Endodermal cell (in vitro differentiated cells): ENCODE results near the gene CDK5RAP2. TPM values are rescaled to one million over a fixed set of nuclear protein-coding genes. Genes with fewer than 3 reads are reported as not detected.

ENCODE experiments used
- DNase-seq: peaks from one replicate; pipeline ENCODE4 v3.0.0-alpha.2; 2017
- H3K27ac ChIP-seq: 2 replicates; pipeline ENCODE4 v1.5.1; 2013; ENCODE audit warnings: mild to moderate bottlenecking, low read depth, low read length, moderate library complexity
- H3K27me3 ChIP-seq: 2 replicates; pipeline ENCODE4 v1.6.1; 2013; ENCODE audit warnings: mild to moderate bottlenecking, low read length, moderate library complexity; ENCODE audit not compliant: insufficient read depth, control insufficient read depth, poor library complexity, severe bottlenecking
- H3K36me3 ChIP-seq: 2 replicates; pipeline ENCODE4 v1.7.0; 2013; ENCODE audit warnings: mild to moderate bottlenecking, low read length, moderate library complexity; ENCODE audit not compliant: control insufficient read depth, insufficient read depth
- H3K4me1 ChIP-seq: one replicate; pipeline ENCODE4 v1.7.0; 2013; ENCODE audit warnings: low read length; ENCODE audit not compliant: control insufficient read depth, insufficient read depth
- H3K4me3 ChIP-seq: 2 replicates; pipeline ENCODE4 v1.5.1; 2013; ENCODE audit warnings: mild to moderate bottlenecking, low read length, moderate library complexity
- H3K9ac ChIP-seq: 2 replicates; pipeline ENCODE4 v1.6.1; 2013; ENCODE audit warnings: mild to moderate bottlenecking, low read length, moderate library complexity; ENCODE audit not compliant: poor library complexity, severe bottlenecking; ENCODE audit errors: extremely low read depth
- H3K9me3 ChIP-seq: 2 replicates; pipeline ENCODE4 v1.6.1; 2013; ENCODE audit warnings: mild to moderate bottlenecking, low read length, moderate library complexity; ENCODE audit not compliant: control insufficient read depth
- H3K27ac Mint-ChIP-seq: 2 replicates; pipeline ENCODE4 v1.8.0; 2020; ENCODE audit warnings: mixed read lengths
- H3K27me3 Mint-ChIP-seq: 2 replicates; pipeline ENCODE4 v1.8.0; 2021; ENCODE audit warnings: mild to moderate bottlenecking, mixed read lengths; ENCODE audit not compliant: insufficient read depth
- H3K36me3 Mint-ChIP-seq: 2 replicates; pipeline ENCODE4 v1.8.0; 2020; ENCODE audit warnings: low read depth, mixed read lengths
- H3K4me1 Mint-ChIP-seq: 2 replicates; pipeline ENCODE4 v1.8.0; 2020; ENCODE audit warnings: mixed read lengths
- H3K4me3 Mint-ChIP-seq: 2 replicates; pipeline ENCODE4 v1.8.0; 2020; ENCODE audit warnings: mild to moderate bottlenecking, moderate library complexity, mixed read lengths
- H3K9me3 Mint-ChIP-seq: 2 replicates; pipeline ENCODE4 v1.8.0; 2020; ENCODE audit warnings: mild to moderate bottlenecking, mixed read lengths
- CTCF ChIP-seq: fragments of 200-600 bp; sonication (generic); conservative IDR thresholded peaks from 2 replicates; pipeline ENCODE4 v1.5.0; 2021; ENCODE audit warnings: antibody characterized with exemption, mild to moderate bottlenecking
- WGBS, 2 experiments: methylation state at CpG; one replicate each; pipeline versions ENCODE4 v1.1.5 to v1.1.7; 2013; ENCODE audit warnings: missing lambda C conversion rate in 2 of 2, mixed read lengths in 1 of 2; ENCODE audit not compliant: insufficient coverage in 1 of 2, insufficient read length in 1 of 2; 5-methylcytosine and 5-hydroxymethylcytosine counted together
- total RNA-seq, 2 donors: library from RNA; stranded (reverse); fragmentation: NEBNext Ultra II Directional in 1 of 2; extraction: Animal tissue kit (Norgen Biotek cat#: 25700) in 1 of 2; gene quantifications; 2 replicates in 1 of 2; 3 replicates in 1 of 2; pipeline ENCODE4 v1.2.1, GENCODE V29; 2021

CDK5RAP2 gene
- total RNA-seq, 2 donors from 2014 or later, result 68.2 to 92.0 TPM

- no peaks in the 10 kb centered on the region for H3K9me3 Mint-ChIP-seq
- DNase-seq, result no peak
- peaks cover 12% of the 10 kb centered on the region for H3K27me3 ChIP-seq
- H3K4me3 Mint-ChIP-seq, result no peak overlapping the region
- no peaks in the 10 kb centered on the region for H3K9me3 ChIP-seq
- H3K9ac ChIP-seq, result no peak overlapping the region
- H3K36me3 ChIP-seq, result peaks cover 57% of the 10 kb centered on the region
- no peak overlapping the region for H3K27ac Mint-ChIP-seq
- H3K4me1 ChIP-seq, result peaks cover 23% of the 10 kb centered on the region
- no peak overlapping the region for H3K27ac ChIP-seq
- H3K4me1 Mint-ChIP-seq, result peaks cover 56% of the 10 kb centered on the region
- peaks cover 43% of the 10 kb centered on the region for H3K36me3 Mint-ChIP-seq
- no peak overlapping the region for H3K4me3 ChIP-seq
- 91 to 100% methylated on average over 2 to 5 of the region's 5 CpGs for WGBS, 2 experiments
- no peak for TF ChIP-seq CTCF
- no peaks in the 10 kb centered on the region for H3K27me3 Mint-ChIP-seq
Measured at GRCh38 chr9:120536949-120537640, 42.9 kb downstream of the CDK5RAP2 start.

DNA sequence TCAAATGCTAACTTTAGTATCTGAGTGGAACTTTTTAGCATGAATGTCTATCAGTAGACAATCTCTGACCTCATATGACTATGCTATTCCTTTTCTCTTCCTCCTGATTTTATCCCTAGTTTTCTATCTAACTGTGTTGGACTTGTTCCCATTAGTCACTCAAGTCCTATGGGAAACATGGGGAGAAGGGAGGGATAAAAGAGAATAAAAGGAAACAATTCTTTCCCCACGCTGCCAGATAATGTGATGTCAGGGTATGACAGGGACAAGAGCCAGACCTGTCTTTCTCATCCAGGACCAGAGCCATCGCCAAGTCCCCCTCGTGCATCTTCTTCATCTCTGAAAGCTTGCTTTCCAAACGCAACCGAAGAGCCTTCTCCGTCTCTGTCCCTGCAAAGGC lies 43.9 kb downstream of the CDK5RAP2 start:
- Histone ChIP-seq H3K27me3 (peaks cover 12% of the 10 kb centered on the region), H3K9me3 (no peaks in the 10 kb centered on the region), H3K9ac (no peak overlapping the region), H3K4me1 (peaks cover 23% of the 10 kb centered on the region), H3K4me3 (no peak overlapping the region), H3K36me3 (peaks cover 58% of the 10 kb centered on the region), H3K27ac (no peak overlapping the region)
- WGBS, 2 experiments, result 97 to 100% methylated on average over 3 to 6 of the region's 6 CpGs
- TF ChIP-seq CTCF, result no peak
- no peak for DNase-seq
- Mint-ChIP-seq H3K27ac (no peak overlapping the region), H3K9me3 (no peaks in the 10 kb centered on the region), H3K27me3 (no peaks in the 10 kb centered on the region), H3K4me1 (peaks cover 51% of the 10 kb centered on the region), H3K36me3 (peaks cover 46% of the 10 kb centered on the region), H3K4me3 (no peak overlapping the region)

DNA sequence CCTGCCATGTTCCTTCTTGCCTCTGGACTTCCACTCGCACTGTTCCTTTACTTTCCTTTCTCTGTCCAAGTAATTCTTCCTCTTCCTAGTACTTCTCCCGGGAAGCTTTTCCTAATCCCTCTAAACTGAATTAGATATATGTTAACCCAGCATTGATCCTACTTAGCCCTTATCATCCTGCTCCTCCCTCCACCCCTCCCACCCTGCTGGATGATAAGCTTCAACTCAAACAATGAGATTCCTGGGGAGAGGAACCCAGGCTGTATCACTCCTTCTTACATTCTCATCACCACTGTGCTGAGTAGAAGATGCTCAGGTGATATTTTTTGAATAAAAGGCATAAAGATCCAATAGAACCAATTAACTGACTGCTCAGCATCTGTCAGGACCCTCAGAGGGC lies 45.7 kb downstream of the CDK5RAP2 start:
- peaks cover 48% of the 10 kb centered on the region for H3K36me3 Mint-ChIP-seq
- peak overlapping the region; percentile 71 for H3K27ac Mint-ChIP-seq
- peaks cover 12% of the 10 kb centered on the region for H3K27me3 ChIP-seq
- no peak overlapping the region for H3K4me3 ChIP-seq
- H3K4me1 Mint-ChIP-seq, result peaks cover 47% of the 10 kb centered on the region
- WGBS, 2 experiments, result 32 to 87% methylated on average over 2 of the region's 2 CpGs
- peak overlapping the region; percentile 37 for H3K4me3 Mint-ChIP-seq
- no peak overlapping the region for H3K9ac ChIP-seq
- peaks cover 61% of the 10 kb centered on the region for H3K36me3 ChIP-seq
- H3K27me3 Mint-ChIP-seq, result no peaks in the 10 kb centered on the region
- no peaks in the 10 kb centered on the region for H3K9me3 Mint-ChIP-seq
- H3K4me1 ChIP-seq, result peaks cover 23% of the 10 kb centered on the region
- peak; percentile 74 for DNase-seq
- no peak for TF ChIP-seq CTCF
- no peak overlapping the region for H3K27ac ChIP-seq
- no peaks in the 10 kb centered on the region for H3K9me3 ChIP-seq
